ENCODE measurements around the gene PEAR1.

- TF ChIP-seq CTCF (IDR thresholded peaks at IDR 0.05) = no peak
- TF ChIP-seq POLR2A (IDR thresholded peaks at IDR 0.05) = no peak
Measured at GRCh38 chr1:156844102-156844501, 49.4 kb upstream of the PEAR1 start.
